SU-DHL-6 (cell line): Measurements from ENCODE around the gene ZDHHC7.

Experiments used
- H2AFZ ChIP-seq: fragments of 200-600 bp; sonication (generic); 2 replicates; pipeline ENCODE4 v1.6.1; 2014; ENCODE audit warnings: low read depth, mild to moderate bottlenecking, moderate library complexity, mixed read lengths, antibody characterized with exemption, low read length; ENCODE audit not compliant: severe bottlenecking
- H3F3A ChIP-seq: fragments of 200-600 bp; shearing (Covaris generic); 2 replicates; pipeline ENCODE4 v1.6.0; 2016; ENCODE audit warnings: antibody characterized with exemption, mild to moderate bottlenecking; ENCODE audit not compliant: insufficient read depth
- H3K27ac ChIP-seq: fragments of 200-600 bp; sonication (generic); 2 replicates; pipeline ENCODE4 v1.5.1; 2016; ENCODE audit warnings: low read depth, mild to moderate bottlenecking, low read length, moderate library complexity, mixed read lengths
- H3K27me3 ChIP-seq: fragments of 200-600 bp; sonication (generic), shearing (Covaris generic); 2 replicates; pipeline ENCODE4 v1.6.0; 2014; ENCODE audit warnings: mild to moderate bottlenecking, low read length
- H3K36me3 ChIP-seq: fragments of 200-600 bp; sonication (generic); 2 replicates; pipeline ENCODE4 v1.6.1; 2014; ENCODE audit warnings: mild to moderate bottlenecking, low read length, mixed read lengths
- H3K4me2 ChIP-seq: fragments of 300-600, 200-600 bp; shearing (Covaris generic), sonication (generic); 2 replicates; pipeline ENCODE4 v1.6.0; 2014; ENCODE audit warnings: low read length, low read depth, mild to moderate bottlenecking; ENCODE audit not compliant: poor library complexity, severe bottlenecking
- H3K4me3 ChIP-seq: fragments of 200-600 bp; sonication (generic); 2 replicates; pipeline ENCODE4 v1.5.1; 2014; ENCODE audit warnings: antibody characterized with exemption, low read length, mild to moderate bottlenecking, mixed read lengths; ENCODE audit not compliant: insufficient read depth, poor library complexity, severe bottlenecking
- H3K79me2 ChIP-seq: fragments of 200-600 bp; sonication (generic); 2 replicates; pipeline ENCODE4 v1.6.1; 2014; ENCODE audit warnings: mild to moderate bottlenecking, low read length, moderate library complexity; ENCODE audit not compliant: insufficient read depth
- H3K9ac ChIP-seq: fragments of 200-600 bp; sonication (generic); 2 replicates; pipeline ENCODE4 v1.7.0; 2014; ENCODE audit warnings: mild to moderate bottlenecking, low read length
- H3K9me2 ChIP-seq: fragments of 200-600 bp; sonication (generic); replicated peaks from 2 replicates; pipeline ENCODE4 v1.6.1; 2014; ENCODE audit warnings: low read length; ENCODE audit not compliant: insufficient read depth
- H3K9me3 ChIP-seq: fragments of 200-600 bp; sonication (generic); 2 replicates; pipeline ENCODE4 v1.6.1; 2014; ENCODE audit warnings: low read length, mixed read lengths; ENCODE audit not compliant: insufficient read depth
- H4K20me1 ChIP-seq: fragments of 200-600 bp; sonication (generic); 2 replicates; pipeline ENCODE4 v1.6.1; 2014; ENCODE audit warnings: low read depth, mild to moderate bottlenecking, antibody characterized with exemption, low read length, moderate library complexity, mixed read lengths
- CTCF ChIP-seq: fragments of 200-600 bp; sonication (generic); IDR thresholded peaks from one replicate; pipeline ENCODE4 v1.5.1; 2017; ENCODE audit warnings: antibody characterized with exemption, mild to moderate bottlenecking, low read length, moderate library complexity; ENCODE audit not compliant: insufficient read depth, poor library complexity, severe bottlenecking
- EZH2phosphoT487 ChIP-seq: fragments of 200-600 bp; sonication (generic), shearing (Covaris generic); conservative IDR thresholded peaks from 2 replicates; pipeline ENCODE4 v1.6.1; 2018; ENCODE audit warnings: mild to moderate bottlenecking, antibody characterized with exemption, low read length, moderate library complexity, mixed read lengths

ZDHHC7 gene

GRCh38 chr16:84995663-84996062 is 15.7 kb downstream of the ZDHHC7 start:
- no peaks in the 10 kb centered on the region for H3K36me3 ChIP-seq
- TF ChIP-seq CTCF (no peak), EZH2phosphoT487 (no peak)
- no peak overlapping the region for H3K4me3 ChIP-seq
- H3K9ac ChIP-seq = no peak overlapping the region
- H3K27me3 ChIP-seq = no peaks in the 10 kb centered on the region
- no peak overlapping the region for H2AFZ ChIP-seq
- H3K79me2 ChIP-seq = peaks cover 16% of the 10 kb centered on the region
- no peaks in the 10 kb centered on the region for H4K20me1 ChIP-seq
- H3K4me2 ChIP-seq = no peak overlapping the region
- H3F3A ChIP-seq = no peaks in the 10 kb centered on the region
- H3K27ac ChIP-seq = no peak overlapping the region
- no peaks in the 10 kb centered on the region for H3K9me2 ChIP-seq
- H3K9me3 ChIP-seq = no peaks in the 10 kb centered on the region

DNA sequence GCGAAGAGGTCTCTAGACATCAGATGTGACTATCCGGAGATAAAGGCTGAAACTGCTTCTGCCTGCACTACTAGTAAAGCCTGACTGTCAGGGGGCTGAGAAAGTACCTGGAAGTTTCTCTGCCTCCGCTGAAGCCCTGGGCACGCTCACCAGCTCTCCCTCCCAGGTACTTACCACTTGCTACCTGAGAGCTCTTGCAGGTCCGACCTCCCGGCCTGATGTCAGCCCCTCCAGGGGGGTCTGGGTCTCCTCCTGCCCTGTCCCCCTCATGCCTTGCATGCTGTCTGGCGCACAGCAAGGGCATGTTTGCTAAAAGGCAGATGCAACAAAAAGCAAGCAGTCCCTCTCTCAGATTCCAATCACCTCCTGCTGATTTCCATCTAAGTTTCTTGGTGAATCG is 17.4 kb downstream of the ZDHHC7 start:
- Histone ChIP-seq H3F3A (no peaks in the 10 kb centered on the region), H3K4me3 (no peak overlapping the region), H3K27ac (no peak overlapping the region), H3K4me2 (no peak overlapping the region), H3K36me3 (no peaks in the 10 kb centered on the region), H3K9ac (no peak overlapping the region), H3K9me3 (no peaks in the 10 kb centered on the region), H2AFZ (no peak overlapping the region), H4K20me1 (no peaks in the 10 kb centered on the region), H3K9me2 (no peaks in the 10 kb centered on the region), H3K79me2 (peaks cover 4% of the 10 kb centered on the region), H3K27me3 (no peaks in the 10 kb centered on the region)
- no peak for TF ChIP-seq EZH2phosphoT487
- TF ChIP-seq CTCF = no peak

DNA sequence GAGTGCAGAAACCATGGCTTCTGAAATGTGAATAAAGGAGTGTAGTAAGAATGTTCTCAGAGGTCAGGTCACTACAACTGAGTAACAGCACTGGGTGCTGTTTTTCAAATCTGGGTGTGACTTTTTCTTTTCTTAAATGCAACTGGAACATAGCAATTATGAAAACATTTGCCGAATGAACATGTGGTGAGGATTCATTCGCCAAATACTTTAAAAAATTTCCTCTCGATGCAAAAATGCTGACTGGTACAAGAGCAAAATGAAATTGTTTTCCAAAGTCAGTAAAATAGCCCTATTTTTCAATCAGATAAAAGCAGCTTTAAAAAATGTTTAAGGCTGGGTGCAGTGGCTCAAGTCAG is 18.6 kb downstream of the ZDHHC7 start:
- Histone ChIP-seq H4K20me1 (no peaks in the 10 kb centered on the region), H3F3A (no peaks in the 10 kb centered on the region), H3K9ac (no peak overlapping the region), H3K79me2 (no peaks in the 10 kb centered on the region), H3K9me3 (no peaks in the 10 kb centered on the region), H3K27me3 (no peaks in the 10 kb centered on the region), H3K27ac (no peak overlapping the region), H3K9me2 (no peaks in the 10 kb centered on the region), H3K4me3 (no peak overlapping the region), H2AFZ (no peak overlapping the region), H3K4me2 (no peak overlapping the region), H3K36me3 (no peaks in the 10 kb centered on the region)
- TF ChIP-seq CTCF (no peak), EZH2phosphoT487 (no peak)

DNA sequence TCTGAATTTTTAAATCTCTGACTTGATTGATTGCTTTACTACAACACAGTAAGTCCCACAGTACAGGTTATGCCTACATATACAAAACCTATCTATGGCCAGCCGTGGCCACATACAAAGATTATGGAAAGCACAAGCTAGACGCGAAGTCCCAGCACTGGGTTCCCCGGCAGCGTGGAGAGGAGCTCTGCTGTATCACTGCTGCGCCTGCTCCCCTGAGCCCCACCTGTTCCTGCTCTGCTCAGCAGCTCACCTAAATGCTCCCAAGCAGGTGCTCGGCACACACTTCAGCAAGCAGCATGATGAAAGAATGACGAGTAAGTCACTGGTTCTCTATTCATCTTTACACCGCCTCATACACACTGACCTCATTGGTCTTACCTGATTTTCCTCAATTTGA is 20.6 kb downstream of the ZDHHC7 start:
- TF ChIP-seq EZH2phosphoT487 = no peak
- TF ChIP-seq CTCF = no peak
- Histone ChIP-seq H2AFZ (no peak overlapping the region), H4K20me1 (no peaks in the 10 kb centered on the region), H3K79me2 (no peaks in the 10 kb centered on the region), H3K9ac (no peak overlapping the region), H3K4me2 (no peak overlapping the region), H3K27ac (no peak overlapping the region), H3K9me3 (no peaks in the 10 kb centered on the region), H3K4me3 (no peak overlapping the region), H3F3A (no peaks in the 10 kb centered on the region), H3K36me3 (no peaks in the 10 kb centered on the region), H3K27me3 (no peaks in the 10 kb centered on the region), H3K9me2 (no peaks in the 10 kb centered on the region)
